MCF 10A (cell line): ENCODE measurements around the gene SIGLEC9. TPM values are rescaled to one million over a fixed set of nuclear protein-coding genes. Genes with fewer than 3 reads are reported as not detected.

Experiments used
- BruUV-seq: library from RNA; stranded (reverse); fragments of 400-500 nt; replicated peaks from 2 replicates; lab custom pipeline; 2021; lab: Mats Ljungman, UMichigan
- CTCF ChIA-PET: fragments of 300-600 bp; sonication (Branson Sonifier 250); formaldehyde crosslinking; extraction: SDS; loops from one replicate; lab custom pipeline; 2021; ENCODE audit warnings: antibody characterized with exemption, inconsistent platforms; lab: Yijun Ruan, JAX
- POLR2A ChIA-PET: fragments of 300-600, 350-650 bp; sonication (Branson Sonifier 250); formaldehyde crosslinking; extraction: SDS; loops from one replicate; lab custom pipeline; 2020; ENCODE audit warnings: antibody characterized with exemption, inconsistent platforms; lab: Yijun Ruan, JAX
- DNase-seq: peaks from one replicate; pipeline ENCODE4 v3.0.0-alpha.2; 2018; ENCODE audit not compliant: unreplicated experiment
- H3K27ac Mint-ChIP-seq: one replicate; pipeline ENCODE4 v1.8.0; 2022; ENCODE audit warnings: mild to moderate bottlenecking, low read depth, mixed read lengths; ENCODE audit not compliant: unreplicated experiment
- H3K27me3 Mint-ChIP-seq: one replicate; pipeline ENCODE4 v1.8.0; 2022; ENCODE audit warnings: mixed read lengths; ENCODE audit not compliant: insufficient read depth, unreplicated experiment
- H3K36me3 Mint-ChIP-seq: one replicate; pipeline ENCODE4 v1.8.0; 2022; ENCODE audit warnings: mild to moderate bottlenecking, moderate library complexity, mixed read lengths; ENCODE audit not compliant: insufficient read depth, unreplicated experiment
- H3K4me1 Mint-ChIP-seq: one replicate; pipeline ENCODE4 v1.8.0; 2022; ENCODE audit warnings: mixed read lengths; ENCODE audit not compliant: insufficient read depth, unreplicated experiment
- H3K4me3 Mint-ChIP-seq: one replicate; pipeline ENCODE4 v1.8.0; 2022; ENCODE audit warnings: mild to moderate bottlenecking, moderate library complexity, mixed read lengths; ENCODE audit not compliant: unreplicated experiment
- H3K9me3 Mint-ChIP-seq: one replicate; pipeline ENCODE4 v1.8.0; 2022; ENCODE audit warnings: mixed read lengths; ENCODE audit not compliant: unreplicated experiment
- CTCF ChIP-seq: fragments of 200-600 bp; IDR thresholded peaks from one replicate; pipeline ENCODE4 v1.8.0; 2022; ENCODE audit warnings: antibody characterized with exemption, mild to moderate bottlenecking; ENCODE audit not compliant: unreplicated experiment
- intact Hi-C: fragments of 100-400 bp; cut with micrococcal nuclease; formaldehyde crosslinking; loops from 2 replicates; pipeline ENCODE4 v1.14.1; 2022
- total RNA-seq: library from RNA; stranded (reverse); gene quantifications from 2 replicates; pipeline ENCODE4 v1.2.3, GENCODE V29; 2022

Gene SIGLEC9
- total RNA-seq, 1 experiment from 2014 or later, result not detected

- no peaks in the 10 kb centered on the region for H3K9me3 Mint-ChIP-seq
- no peak for TF ChIP-seq CTCF
- peaks cover 34% of the 10 kb centered on the region for H3K4me1 Mint-ChIP-seq
- ChIA-PET POLR2A (no interaction called here), CTCF (interaction anchor here (0.7 kb wide), 1 partner anchor 65 kb away, joined by 3 read pairs; no protein-coding TSS in a partner anchor)
- DNase-seq, result no peak
- peaks cover 39% of the 10 kb centered on the region for H3K36me3 Mint-ChIP-seq
- H3K27me3 Mint-ChIP-seq, result no peaks in the 10 kb centered on the region
- no peak overlapping the region for H3K4me3 Mint-ChIP-seq
- BruUV-seq, result no TSS peak
- intact Hi-C loops, result loop anchor here (10.0 kb wide), 1 partner anchor 692 kb away; the partner anchor contains the start of gene FPR3
- no peak overlapping the region for H3K27ac Mint-ChIP-seq
Measured at GRCh38 chr19:51102991-51103390, 21.7 kb upstream of the SIGLEC9 start.

GRCh38 chr19:51103926-51104341 is 20.8 kb upstream of the SIGLEC9 start:
- ChIA-PET CTCF (interaction anchor here (0.6 kb wide), 1 partner anchor 320 kb away, joined by 3 read pairs; no protein-coding TSS in a partner anchor), POLR2A (no interaction called here)
- no peak for TF ChIP-seq CTCF
- DNase-seq, result no peak
- Mint-ChIP-seq H3K36me3 (peaks cover 39% of the 10 kb centered on the region), H3K9me3 (no peaks in the 10 kb centered on the region), H3K4me3 (no peak overlapping the region), H3K27me3 (no peaks in the 10 kb centered on the region), H3K27ac (no peak overlapping the region), H3K4me1 (peaks cover 34% of the 10 kb centered on the region)
- intact Hi-C loops, result loop anchor here (10.0 kb wide), 1 partner anchor 691 kb away; the partner anchor contains the start of gene FPR3
- no TSS peak for BruUV-seq

- peaks cover 14% of the 10 kb centered on the region for H3K36me3 Mint-ChIP-seq
- ChIA-PET POLR2A (interaction anchor here (0.6 kb wide), 1 partner anchor 647 kb away, joined by 3 read pairs; no protein-coding TSS in a partner anchor), CTCF (interaction anchor here (0.6 to 0.7 kb wide), 3 partner anchors 60 to 720 kb away, joined by 3 to 4 read pairs (median 3); no protein-coding TSS in a partner anchor)
- TF ChIP-seq CTCF, result no peak
- peak overlapping the region; percentile 77 for H3K4me3 Mint-ChIP-seq
- H3K27me3 Mint-ChIP-seq, result no peaks in the 10 kb centered on the region
- DNase-seq, result no peak
- TSS peak; percentile 58 for BruUV-seq
- H3K27ac Mint-ChIP-seq, result peak overlapping the region; percentile 89
- H3K4me1 Mint-ChIP-seq, result peaks cover 25% of the 10 kb centered on the region
- intact Hi-C loops, result loop anchor here (10.0 kb wide), 1 partner anchor 687 kb away; the partner anchor contains the start of gene FPR3
- no peaks in the 10 kb centered on the region for H3K9me3 Mint-ChIP-seq
Measured at GRCh38 chr19:51107406-51108065, 17.2 kb upstream of the SIGLEC9 start.

- no peak for TF ChIP-seq CTCF
Measured at GRCh38 chr19:51108066-51108804, 16.5 kb upstream of the SIGLEC9 start, which contains the start of gene CTU1. Gene CTU1 (minus strand): TSS chr19:51108409. CDS start chr19:51104569, 3,840 bp downstream.

More at GRCh38 chr19:51108066-51108804, 16.5 kb upstream of the SIGLEC9 start, which contains the start of gene CTU1:
- CTCF ChIA-PET, result no interaction called here
- peak; percentile 99 for DNase-seq
- peaks cover 21% of the 10 kb centered on the region for H3K4me1 Mint-ChIP-seq
- intact Hi-C loops, result loop anchor here (10.0 kb wide), 1 partner anchor 687 kb away; the partner anchor contains the start of gene FPR3
- H3K27ac Mint-ChIP-seq, result peak within 1 kb of the TSS; percentile 89
- H3K9me3 Mint-ChIP-seq, result no peaks in the 10 kb centered on the region
- H3K27me3 Mint-ChIP-seq, result no peaks in the 10 kb centered on the region
- TSS peak; percentile 42 for BruUV-seq
- peak within 1 kb of the TSS; percentile 77 for H3K4me3 Mint-ChIP-seq
- POLR2A ChIA-PET, result interaction anchor here (0.6 to 0.9 kb wide), 6 partner anchors 12 to 1335 kb away, joined by 3 to 4 read pairs (median 4); no protein-coding TSS in a partner anchor
- H3K36me3 Mint-ChIP-seq, result peaks cover 7% of the 10 kb centered on the region
